LNCAP (cell line): ENCODE results near the gene DNAH7.

ENCODE experiments used
- CTCF ChIP-seq: fragments of 450-650 bp; IDR thresholded peaks from 2 replicates; pipeline ENCODE4 v1.5.1; 2017; ENCODE audit warnings: mild to moderate bottlenecking

Gene DNAH7

GRCh38 chr2:195779491-195779890 lies 289.1 kb downstream of the DNAH7 start:
- no peak for TF ChIP-seq CTCF

DNA sequence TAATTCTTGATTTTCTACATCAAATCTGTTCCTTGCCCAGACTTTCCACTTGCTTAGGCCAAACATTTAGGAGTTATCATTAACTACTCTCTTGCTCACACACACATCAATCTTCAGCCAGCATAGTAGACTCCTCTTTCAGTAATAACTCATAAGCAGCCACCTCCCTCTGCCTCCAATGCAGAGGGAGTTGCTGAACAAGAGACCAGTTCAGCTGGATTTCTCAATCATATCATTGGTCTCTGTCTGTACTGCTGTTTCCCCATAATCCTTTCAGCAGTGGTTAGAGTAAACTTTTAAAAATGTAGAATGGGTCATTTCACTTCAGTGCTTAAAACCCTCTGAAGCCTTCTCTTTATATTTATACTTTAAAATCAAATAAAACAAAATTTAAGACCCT lies 298.7 kb downstream of the DNAH7 start:
- TF ChIP-seq CTCF = no peak

GRCh38 chr2:195768431-195768830 lies 300.2 kb downstream of the DNAH7 start:
- TF ChIP-seq CTCF = no peak

DNA sequence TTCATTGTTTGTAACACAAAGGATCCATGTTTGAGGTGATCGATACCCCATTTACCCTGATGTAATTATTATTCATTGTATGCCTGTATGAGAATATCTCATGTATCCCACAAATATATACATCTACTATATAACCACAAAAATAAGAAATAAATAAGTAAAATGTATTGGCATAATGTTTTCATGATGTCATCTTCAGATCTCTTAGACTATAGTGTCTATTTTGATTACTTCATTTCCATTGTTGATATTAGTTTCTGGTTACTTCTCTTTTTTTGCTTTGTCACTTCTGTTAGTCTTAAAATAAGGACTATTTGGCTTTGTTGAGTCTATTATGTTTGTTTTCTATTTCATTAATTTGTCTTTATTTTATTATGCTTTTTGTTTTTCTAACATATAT lies 301.9 kb downstream of the DNAH7 start:
- TF ChIP-seq CTCF = no peak

DNA sequence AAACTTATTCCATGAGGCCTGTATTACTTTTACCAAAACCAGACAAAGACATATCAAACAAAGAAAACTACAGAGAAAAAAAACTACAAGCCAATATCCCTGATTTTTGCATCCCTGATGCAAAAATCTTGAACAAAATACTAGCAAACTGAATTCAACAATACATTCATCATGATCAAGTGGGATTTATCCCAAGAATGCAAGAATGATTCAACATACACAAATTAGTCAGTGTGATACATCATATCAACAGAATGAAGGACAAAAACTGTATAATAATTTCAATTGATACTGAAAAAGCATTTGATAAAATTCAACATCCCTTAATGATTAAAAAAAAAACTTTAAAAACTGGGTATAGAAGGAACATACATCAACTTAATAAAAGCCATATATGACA lies 304.8 kb downstream of the DNAH7 start:
- no peak for TF ChIP-seq CTCF

DNA sequence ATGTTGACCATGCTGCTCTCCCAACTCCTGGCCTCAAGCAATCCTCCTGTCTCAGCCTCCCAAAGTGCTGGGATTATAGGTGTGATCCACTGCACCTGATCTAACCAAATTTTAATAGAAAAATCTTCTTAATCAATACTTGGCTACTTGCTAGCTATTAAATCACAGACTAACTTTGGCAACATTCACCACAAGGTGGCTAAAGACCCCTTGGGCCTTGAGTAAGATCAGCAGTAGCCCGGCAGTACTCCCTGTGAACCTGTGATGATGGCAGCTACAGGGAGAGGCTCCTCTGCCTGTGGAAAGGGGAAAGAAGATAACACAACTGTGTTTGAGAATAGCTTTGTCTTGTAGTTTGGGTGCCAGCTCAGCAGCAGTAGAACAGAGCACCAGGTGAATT lies 308.8 kb downstream of the DNAH7 start:
- no peak for TF ChIP-seq CTCF

DNA sequence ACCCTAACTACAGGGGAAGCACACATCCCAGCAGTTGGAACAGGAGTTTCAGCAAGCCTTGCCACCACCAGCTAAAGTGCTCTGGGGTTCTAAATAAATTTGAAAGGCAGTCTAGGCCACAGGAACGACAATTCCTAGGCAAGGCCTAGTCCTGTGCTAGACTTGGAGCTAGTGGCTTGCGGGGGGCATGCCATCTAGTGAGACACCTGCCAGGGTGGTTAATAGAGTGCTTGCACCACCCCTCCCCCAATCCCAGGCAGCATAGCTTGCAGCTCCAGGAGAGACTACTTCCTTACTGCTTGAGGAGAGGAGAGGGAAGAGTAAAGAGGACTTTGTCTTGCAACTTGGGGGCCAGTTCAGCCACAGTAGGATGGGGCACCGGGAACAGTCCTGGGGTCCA lies 309.8 kb downstream of the DNAH7 start:
- no peak for TF ChIP-seq CTCF

GRCh38 chr2:195756218-195756942 lies 312.3 kb downstream of the DNAH7 start:
- TF ChIP-seq CTCF = no peak
